GM10248 (cell line): ENCODE results near the gene B9D1.

ENCODE experiments used
- CTCF ChIA-PET: fragments of 300-600 bp; sonication (Branson Sonifier 250); formaldehyde crosslinking; extraction: SDS; loops from one replicate; lab custom pipeline; 2021; ENCODE audit warnings: antibody characterized with exemption; lab: Yijun Ruan, JAX
- POLR2A ChIA-PET: fragments of 350-650 bp; sonication (Branson Sonifier 250); formaldehyde crosslinking; extraction: SDS; loops from one replicate; lab custom pipeline; 2020; ENCODE audit warnings: antibody characterized with exemption; lab: Yijun Ruan, JAX
- DNase-seq: peaks from one replicate; pipeline ENCODE4 v3.0.0; 2012; ENCODE audit errors: extremely low spot score
- TF ChIP-seq, protein P1 (sequence below): IDR thresholded peaks from 2 replicates; pipeline ENCODE4 v1.5.1; 2012; ENCODE audit warnings: mild to moderate bottlenecking, low read depth; ENCODE audit errors: extremely low read depth, missing control alignments, control extremely low read depth

Gene B9D1

GRCh38 chr17:19343671-19344151, 18.8 kb downstream of the B9D1 start:
- CTCF ChIA-PET: interaction anchor here (1.2 kb wide), 1 partner anchor 11 kb away, joined by 3 read pairs; no protein-coding TSS in a partner anchor
- POLR2A ChIA-PET: no interaction called here
- no peak for DNase-seq
- TF ChIP-seq, protein P1, sequence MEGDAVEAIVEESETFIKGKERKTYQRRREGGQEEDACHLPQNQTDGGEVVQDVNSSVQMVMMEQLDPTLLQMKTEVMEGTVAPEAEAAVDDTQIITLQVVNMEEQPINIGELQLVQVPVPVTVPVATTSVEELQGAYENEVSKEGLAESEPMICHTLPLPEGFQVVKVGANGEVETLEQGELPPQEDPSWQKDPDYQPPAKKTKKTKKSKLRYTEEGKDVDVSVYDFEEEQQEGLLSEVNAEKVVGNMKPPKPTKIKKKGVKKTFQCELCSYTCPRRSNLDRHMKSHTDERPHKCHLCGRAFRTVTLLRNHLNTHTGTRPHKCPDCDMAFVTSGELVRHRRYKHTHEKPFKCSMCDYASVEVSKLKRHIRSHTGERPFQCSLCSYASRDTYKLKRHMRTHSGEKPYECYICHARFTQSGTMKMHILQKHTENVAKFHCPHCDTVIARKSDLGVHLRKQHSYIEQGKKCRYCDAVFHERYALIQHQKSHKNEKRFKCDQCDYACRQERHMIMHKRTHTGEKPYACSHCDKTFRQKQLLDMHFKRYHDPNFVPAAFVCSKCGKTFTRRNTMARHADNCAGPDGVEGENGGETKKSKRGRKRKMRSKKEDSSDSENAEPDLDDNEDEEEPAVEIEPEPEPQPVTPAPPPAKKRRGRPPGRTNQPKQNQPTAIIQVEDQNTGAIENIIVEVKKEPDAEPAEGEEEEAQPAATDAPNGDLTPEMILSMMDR: no peak

- CTCF ChIA-PET: interaction anchor here (1.2 to 2.6 kb wide), 2 partner anchors 11 to 19 kb away, joined by 3 to 11 read pairs; partner anchors contain the start of gene B9D1
- TF ChIP-seq, protein P1: no peak
Measured at GRCh38 chr17:19343256-19343630, 19.3 kb downstream of the B9D1 start.

DNA sequence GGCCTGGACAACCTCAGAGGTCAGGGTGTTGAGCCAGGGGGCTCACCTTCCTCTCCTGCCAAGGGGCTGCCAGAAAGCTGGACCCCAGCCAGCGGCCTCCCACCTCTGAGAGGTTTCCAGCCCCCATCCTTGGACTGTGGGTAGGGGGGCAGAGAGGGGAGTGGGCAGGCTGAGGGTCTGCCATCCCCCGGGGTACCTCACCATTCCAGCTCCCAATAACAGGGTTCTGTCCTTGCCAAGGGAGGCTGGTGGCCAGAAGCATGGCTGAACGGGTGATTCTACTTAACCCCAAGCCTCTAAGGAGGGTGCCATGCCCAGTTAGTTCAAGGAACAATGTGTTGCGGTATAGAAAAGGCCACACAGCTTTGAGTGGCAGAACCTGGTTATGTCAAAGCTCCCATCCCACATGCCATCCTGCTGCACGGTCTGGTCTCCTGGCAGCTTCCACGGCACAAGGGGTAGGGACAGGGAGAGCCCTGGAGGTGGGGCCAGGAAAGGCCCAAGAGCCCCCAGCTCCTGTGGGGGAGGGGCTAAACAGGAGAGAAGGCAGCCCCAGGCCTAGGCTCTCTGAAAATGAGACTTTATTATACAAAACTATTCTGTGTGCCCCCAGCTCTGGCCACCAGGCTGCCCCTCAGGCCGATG, 19.8 kb downstream of the B9D1 start:
- ChIA-PET POLR2A (no interaction called here), CTCF (interaction anchor here (1.2 to 2.6 kb wide), 2 partner anchors 12 to 19 kb away, joined by 3 to 11 read pairs; partner anchors contain the start of gene B9D1)
- TF ChIP-seq, protein P1: no peak
- DNase-seq: no peak

More at GRCh38 chr17:19343256-19343630, 19.3 kb downstream of the B9D1 start:
- DNase-seq: no peak
- POLR2A ChIA-PET: no interaction called here

GRCh38 chr17:19341641-19342610, 20.6 kb downstream of the B9D1 start:
- TF ChIP-seq, protein P1: no peak
- no peak for DNase-seq
- CTCF ChIA-PET: interaction anchor here (0.9 to 2.6 kb wide), 4 partner anchors 19 to 174 kb away, joined by 3 to 11 read pairs (median 3); partner anchors contain the start of gene B9D1
- POLR2A ChIA-PET: no interaction called here

GRCh38 chr17:19341211-19341631, 21.3 kb downstream of the B9D1 start:
- ChIA-PET POLR2A (no interaction called here), CTCF (interaction anchor here (0.9 to 2.6 kb wide), 4 partner anchors 19 to 175 kb away, joined by 3 to 11 read pairs (median 3); partner anchors contain the start of gene B9D1)
- TF ChIP-seq, protein P1: no peak
- no peak for DNase-seq

DNA sequence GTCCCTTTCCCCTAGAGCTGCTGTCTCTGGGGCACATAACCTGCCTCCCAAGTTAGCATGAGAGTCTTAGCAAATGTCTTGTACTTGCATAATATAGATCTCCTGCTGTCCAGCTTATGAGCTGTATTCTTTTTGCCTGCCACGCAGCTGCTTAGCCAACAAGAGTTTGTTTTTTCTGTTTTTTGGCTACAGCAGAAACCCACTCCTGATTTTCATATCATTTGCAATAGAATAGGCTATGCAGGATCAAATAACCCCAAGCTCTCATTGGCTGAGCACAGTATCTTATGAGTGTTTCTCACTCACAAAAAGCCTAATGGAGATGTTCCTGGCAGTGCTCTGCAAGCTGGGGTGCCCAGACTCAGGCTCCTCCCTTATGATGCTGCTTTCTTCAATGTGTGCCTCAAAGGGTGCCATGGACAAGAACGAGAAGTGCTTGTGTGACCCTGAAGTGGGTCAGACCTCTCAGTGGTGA, 23.1 kb downstream of the B9D1 start:
- ChIA-PET CTCF (interaction anchor here (0.6 to 3.1 kb wide), 15 partner anchors 8 to 423 kb away, joined by 3 to 18 read pairs (median 6); partner anchors contain the start of genes B9D1 and MAPK7), POLR2A (no interaction called here)
- TF ChIP-seq, protein P1: no peak
- no peak for DNase-seq
